ENCODE data around the gene MMP24OS.

GRCh38 chr20:35238735-35239134 is 39.2 kb downstream of the MMP24OS start:
- TF ChIP-seq CTCF (conservative IDR thresholded peaks at IDR 0.05 in 1 of 2, IDR thresholded peaks at IDR 0.05 in 1 of 2; ENCODE audit: low read depth in 1 of 2, low read length in 2 of 2) (no peak), EZH2 (IDR thresholded peaks at IDR 0.05; ENCODE audit: low read length, missing control alignments) (no peak)
